AG09319 (cell line): ENCODE results near the gene INPP5J.

Source experiments
- DNase-seq: peaks from one replicate; pipeline ENCODE4 v3.0.0-alpha.2; 2010; ENCODE audit warnings: low read depth; ENCODE audit errors: extremely low read depth
- CTCF ChIP-seq: IDR thresholded peaks from 2 replicates; pipeline ENCODE4 v1.5.1; 2011; ENCODE audit warnings: low read depth, mild to moderate bottlenecking, inconsistent platforms, low read length, moderate library complexity

INPP5J gene

GRCh38 chr22:31134688-31135087 lies 11.9 kb downstream of the INPP5J start:
- TF ChIP-seq CTCF: no peak
- no peak for DNase-seq

- DNase-seq: no peak
- TF ChIP-seq CTCF: no peak
Observed at GRCh38 chr22:31135706-31136105, 12.9 kb downstream of the INPP5J start.

- no peak for DNase-seq
- no peak for TF ChIP-seq CTCF
Observed at GRCh38 chr22:31136155-31136554, 13.4 kb downstream of the INPP5J start.

GRCh38 chr22:31136711-31137110 lies 13.9 kb downstream of the INPP5J start:
- no peak for TF ChIP-seq CTCF

GRCh38 chr22:31137721-31138120 lies 15.0 kb downstream of the INPP5J start:
- no peak for DNase-seq
- TF ChIP-seq CTCF: no peak

More at GRCh38 chr22:31136711-31137110, 13.9 kb downstream of the INPP5J start:
- DNase-seq: no peak

GRCh38 chr22:31138126-31138525 lies 15.4 kb downstream of the INPP5J start:
- TF ChIP-seq CTCF: no peak
- DNase-seq: no peak

- DNase-seq: no peak
- no peak for TF ChIP-seq CTCF
Observed at GRCh38 chr22:31139066-31139465, 16.3 kb downstream of the INPP5J start.
